Measurements from ENCODE around the gene TCEAL4.

The TCEAL4 gene

GRCh38 chrX:103613362-103613890, 28.1 kb downstream of the TCEAL4 start:
- TF ChIP-seq EZH2phosphoT487 (IDR thresholded peaks at IDR 0.05; ENCODE audit: borderline replicate concordance, low read length) (no peak), CTCF (IDR thresholded peaks at IDR 0.05; ENCODE audit: low read depth, low read length, poor library complexity, severe bottlenecking) (no peak)
- H3F3A ChIP-seq (ENCODE audit: control insufficient read depth, insufficient read depth) = no peaks in the 10 kb centered on the region
- no peak overlapping the region for H3K4me3 ChIP-seq (ENCODE audit: low read length)
- no peaks in the 10 kb centered on the region for H3K9me2 ChIP-seq (replicated peaks; ENCODE audit: control insufficient read depth, low read length)
- no peaks in the 10 kb centered on the region for H3K27me3 ChIP-seq (ENCODE audit: control insufficient read depth, low read length)
- no peaks in the 10 kb centered on the region for H4K20me1 ChIP-seq (ENCODE audit: control insufficient read depth, insufficient read depth, low read depth, low read length)
- H3K36me3 ChIP-seq (ENCODE audit: control insufficient read depth, low read length) = no peaks in the 10 kb centered on the region
- H3K27ac ChIP-seq (ENCODE audit: low read depth, low read length) = no peak overlapping the region
- H3K79me2 ChIP-seq (ENCODE audit: control insufficient read depth, low read length) = no peaks in the 10 kb centered on the region
- H3K4me1 ChIP-seq (ENCODE audit: control insufficient read depth, low read length) = no peaks in the 10 kb centered on the region
- H3K4me2 ChIP-seq (ENCODE audit: low read length) = no peak overlapping the region
- no peaks in the 10 kb centered on the region for H3K9me3 ChIP-seq (ENCODE audit: control insufficient read depth, insufficient read depth, low read length)

GRCh38 chrX:103614999-103615398, 29.7 kb downstream of the TCEAL4 start:
- H3K79me2 ChIP-seq (ENCODE audit: control insufficient read depth, low read length) = no peaks in the 10 kb centered on the region
- H3K4me1 ChIP-seq (ENCODE audit: control insufficient read depth, low read length) = no peaks in the 10 kb centered on the region
- no peak overlapping the region for H3K4me2 ChIP-seq (ENCODE audit: low read length)
- H3K9me3 ChIP-seq (ENCODE audit: control insufficient read depth, insufficient read depth, low read length) = no peaks in the 10 kb centered on the region
- no peak overlapping the region for H3K4me3 ChIP-seq (ENCODE audit: low read length)
- TF ChIP-seq EZH2phosphoT487 (IDR thresholded peaks at IDR 0.05; ENCODE audit: borderline replicate concordance, low read length) (no peak), CTCF (IDR thresholded peaks at IDR 0.05; ENCODE audit: low read depth, low read length, poor library complexity, severe bottlenecking) (no peak)
- no peaks in the 10 kb centered on the region for H3K36me3 ChIP-seq (ENCODE audit: control insufficient read depth, low read length)
- no peaks in the 10 kb centered on the region for H3F3A ChIP-seq (ENCODE audit: control insufficient read depth, insufficient read depth)
- no peaks in the 10 kb centered on the region for H4K20me1 ChIP-seq (ENCODE audit: control insufficient read depth, insufficient read depth, low read depth, low read length)
- no peak overlapping the region for H3K27ac ChIP-seq (ENCODE audit: low read depth, low read length)
- H3K27me3 ChIP-seq (ENCODE audit: control insufficient read depth, low read length) = no peaks in the 10 kb centered on the region
- no peaks in the 10 kb centered on the region for H3K9me2 ChIP-seq (replicated peaks; ENCODE audit: control insufficient read depth, low read length)

- no peaks in the 10 kb centered on the region for H3K4me1 ChIP-seq (ENCODE audit: control insufficient read depth, low read length)
- TF ChIP-seq EZH2phosphoT487 (IDR thresholded peaks at IDR 0.05; ENCODE audit: borderline replicate concordance, low read length) (no peak), CTCF (IDR thresholded peaks at IDR 0.05; ENCODE audit: low read depth, low read length, poor library complexity, severe bottlenecking) (no peak)
- H3F3A ChIP-seq (ENCODE audit: control insufficient read depth, insufficient read depth) = no peaks in the 10 kb centered on the region
- no peaks in the 10 kb centered on the region for H3K27me3 ChIP-seq (ENCODE audit: control insufficient read depth, low read length)
- H3K79me2 ChIP-seq (ENCODE audit: control insufficient read depth, low read length) = no peaks in the 10 kb centered on the region
- H3K9me2 ChIP-seq (replicated peaks; ENCODE audit: control insufficient read depth, low read length) = no peaks in the 10 kb centered on the region
- H3K9me3 ChIP-seq (ENCODE audit: control insufficient read depth, insufficient read depth, low read length) = no peaks in the 10 kb centered on the region
- H3K27ac ChIP-seq (ENCODE audit: low read depth, low read length) = no peak overlapping the region
- H3K36me3 ChIP-seq (ENCODE audit: control insufficient read depth, low read length) = no peaks in the 10 kb centered on the region
- H3K4me2 ChIP-seq (ENCODE audit: low read length) = no peak overlapping the region
- H4K20me1 ChIP-seq (ENCODE audit: control insufficient read depth, insufficient read depth, low read depth, low read length) = no peaks in the 10 kb centered on the region
- no peak overlapping the region for H3K4me3 ChIP-seq (ENCODE audit: low read length)
Measured at GRCh38 chrX:103615781-103616371, 30.6 kb downstream of the TCEAL4 start.
